GM21528 (cell line): ENCODE results near the gene EIF4E1B.

Experiments used
- ATAC-seq: cut with Tn5 transposase; IDR thresholded peaks from one replicate; pipeline ENCODE4 v1.9.1; 2021; ENCODE audit warnings: mild to moderate bottlenecking, moderate library complexity; ENCODE audit not compliant: unreplicated experiment, low FRiP score

The EIF4E1B gene

GRCh38 chr5:176625966-176626875 lies 4.3 kb upstream of the EIF4E1B start:
- ATAC-seq: no peak

GRCh38 chr5:176626876-176627236 lies 3.6 kb upstream of the EIF4E1B start:
- no peak for ATAC-seq

- no peak for ATAC-seq
These were observed 2.9 kb upstream of the EIF4E1B start for GRCh38 chr5:176627582-176627981.

- no peak for ATAC-seq
These were observed 1.9 kb upstream of the EIF4E1B start for GRCh38 chr5:176628406-176629228.

- no peak for ATAC-seq
These were observed 1.1 kb upstream of the EIF4E1B start for GRCh38 chr5:176629317-176629852.

- no peak for ATAC-seq
These were observed 277 bp downstream of the EIF4E1B start for GRCh38 chr5:176630681-176631222.

- no peak for ATAC-seq
These were observed 1.1 kb downstream of the EIF4E1B start for GRCh38 chr5:176631383-176632200.

- ATAC-seq: no peak
These were observed 2.3 kb downstream of the EIF4E1B start for GRCh38 chr5:176632745-176633144.

- no peak for ATAC-seq
These were observed 3.1 kb downstream of the EIF4E1B start for GRCh38 chr5:176633598-176633997.

GRCh38 chr5:176636426-176636825 lies 6.0 kb downstream of the EIF4E1B start:
- no peak for ATAC-seq

- no peak for ATAC-seq
These were observed 7.1 kb downstream of the EIF4E1B start for GRCh38 chr5:176637556-176637955.

- no peak for ATAC-seq
These were observed 8.0 kb downstream of the EIF4E1B start for GRCh38 chr5:176638437-176638836.

- no peak for ATAC-seq
These were observed 8.7 kb downstream of the EIF4E1B start for GRCh38 chr5:176639208-176639607.

- no peak for ATAC-seq
These were observed 9.5 kb downstream of the EIF4E1B start for GRCh38 chr5:176639981-176640380.

GRCh38 chr5:176640616-176641015 lies 10.1 kb downstream of the EIF4E1B start:
- no peak for ATAC-seq

GRCh38 chr5:176642675-176643490 lies 12.4 kb downstream of the EIF4E1B start:
- ATAC-seq: no peak

GRCh38 chr5:176643491-176644219 lies 13.2 kb downstream of the EIF4E1B start:
- no peak for ATAC-seq

GRCh38 chr5:176644294-176644693 lies 13.8 kb downstream of the EIF4E1B start:
- no peak for ATAC-seq
